Measurements from ENCODE around the gene ABCA3.

ABCA3 gene

GRCh38 chr16:2285731-2286191, 54.8 kb downstream of the ABCA3 start:
- TF ChIP-seq POLR2A (IDR thresholded peaks at IDR 0.05; ENCODE audit: extremely low read depth, insufficient read length): no peak
- no peak overlapping the region for H3K4me3 ChIP-seq (ENCODE audit: low read depth, low read length)
- no peak for DNase-seq (ENCODE audit: low read depth)

- TF ChIP-seq CTCF (IDR thresholded peaks at IDR 0.05; ENCODE audit: low read depth, low read length) (no peak), POLR2A (IDR thresholded peaks at IDR 0.05; ENCODE audit: extremely low read depth, insufficient read length) (no peak), MAX (IDR thresholded peaks at IDR 0.05; ENCODE audit: low read depth, low read length) (no peak), MYC (IDR thresholded peaks at IDR 0.05; ENCODE audit: low read depth, low read length) (no peak)
- DNase-seq (ENCODE audit: low read depth): no peak
These were observed 55.5 kb downstream of the ABCA3 start for GRCh38 chr16:2284797-2285576.

GRCh38 chr16:2284001-2284770, 56.3 kb downstream of the ABCA3 start:
- TF ChIP-seq POLR2A (IDR thresholded peaks at IDR 0.05; ENCODE audit: extremely low read depth, insufficient read length) (no peak), MYC (IDR thresholded peaks at IDR 0.05; ENCODE audit: low read depth, low read length) (no peak), MAX (IDR thresholded peaks at IDR 0.05; ENCODE audit: low read depth, low read length) (no peak), CTCF (IDR thresholded peaks at IDR 0.05; ENCODE audit: low read depth, low read length) (no peak)
- DNase-seq (ENCODE audit: low read depth): no peak
- no peak overlapping the region for H3K4me3 ChIP-seq (ENCODE audit: low read depth, low read length)

More at GRCh38 chr16:2284797-2285576, 55.5 kb downstream of the ABCA3 start:
- H3K4me3 ChIP-seq (ENCODE audit: low read depth, low read length): no peak overlapping the region

GRCh38 chr16:2282866-2283555, 57.5 kb downstream of the ABCA3 start:
- DNase-seq (ENCODE audit: low read depth): no peak
- TF ChIP-seq POLR2A (IDR thresholded peaks at IDR 0.05; ENCODE audit: extremely low read depth, insufficient read length): no peak
- TF ChIP-seq MYC (IDR thresholded peaks at IDR 0.05; ENCODE audit: low read depth, low read length): no peak
- TF ChIP-seq MAX (IDR thresholded peaks at IDR 0.05; ENCODE audit: low read depth, low read length): no peak
- no peak for TF ChIP-seq CTCF (IDR thresholded peaks at IDR 0.05; ENCODE audit: low read depth, low read length)
- no peak overlapping the region for H3K4me3 ChIP-seq (ENCODE audit: low read depth, low read length)

GRCh38 chr16:2282262-2282661, 58.3 kb downstream of the ABCA3 start:
- TF ChIP-seq CTCF (IDR thresholded peaks at IDR 0.05; ENCODE audit: low read depth, low read length) (no peak), MAX (IDR thresholded peaks at IDR 0.05; ENCODE audit: low read depth, low read length) (no peak), POLR2A (IDR thresholded peaks at IDR 0.05; ENCODE audit: extremely low read depth, insufficient read length) (no peak), MYC (IDR thresholded peaks at IDR 0.05; ENCODE audit: low read depth, low read length) (no peak)
- DNase-seq (ENCODE audit: low read depth): no peak
- no peak overlapping the region for H3K4me3 ChIP-seq (ENCODE audit: low read depth, low read length)
